HUES64 (cell line): Measurements from ENCODE around the gene ACAP2.
"Not testable (repeated sequence)": the region's sequence is repeated elsewhere in the genome, so short reads cannot be mapped to it uniquely, and the experiment has no call there.

ENCODE experiments used
- H3K27ac ChIP-seq: 2 replicates; pipeline ENCODE4 v1.7.0; 2013; ENCODE audit warnings: low read depth, low read length, inconsistent platforms
- H3K27me3 ChIP-seq: 2 replicates; pipeline ENCODE4 v1.6.1; 2013; ENCODE audit warnings: mild to moderate bottlenecking, low read length; ENCODE audit not compliant: insufficient read depth
- H3K36me3 ChIP-seq: 2 replicates; pipeline ENCODE4 v1.6.1; 2013; ENCODE audit warnings: mild to moderate bottlenecking, low read length; ENCODE audit not compliant: insufficient read depth
- H3K4me1 ChIP-seq: 2 replicates; pipeline ENCODE4 v1.6.1; 2013; ENCODE audit warnings: mild to moderate bottlenecking, low read length, moderate library complexity; ENCODE audit not compliant: insufficient read depth
- H3K4me3 ChIP-seq: 2 replicates; pipeline ENCODE4 v1.5.1; 2013; ENCODE audit warnings: mild to moderate bottlenecking, low read length, moderate library complexity
- H3K9ac ChIP-seq: 2 replicates; pipeline ENCODE4 v1.6.1; 2013; ENCODE audit warnings: mild to moderate bottlenecking, low read depth, low read length
- H3K9me3 ChIP-seq: 2 replicates; pipeline ENCODE4 v1.6.1; 2013; ENCODE audit warnings: low read depth, low read length; ENCODE audit not compliant: insufficient read depth
- WGBS: fragments of 150-250, 120-280 bp; methylation state at CpG from one replicate; pipeline ENCODE4 v1.1.7; 2013; ENCODE audit warnings: missing lambda C conversion rate; 5-methylcytosine and 5-hydroxymethylcytosine counted together

The ACAP2 gene

GRCh38 chr3:195337747-195338146, 105.1 kb downstream of the ACAP2 start:
- no peaks in the 10 kb centered on the region for H3K27me3 ChIP-seq
- H3K9me3 ChIP-seq: no peaks in the 10 kb centered on the region
- H3K9ac ChIP-seq: no peak overlapping the region
- no peak overlapping the region for H3K4me3 ChIP-seq
- H3K4me1 ChIP-seq: no peaks in the 10 kb centered on the region
- 90% methylated on average over 8 of the region's 8 CpGs for WGBS
- H3K36me3 ChIP-seq: peaks cover 10% of the 10 kb centered on the region; the same call in 1 of the 2 replicates
- H3K27ac ChIP-seq: no peak overlapping the region

GRCh38 chr3:195334967-195335366, 107.9 kb downstream of the ACAP2 start:
- Histone ChIP-seq H3K36me3 (peaks cover 16% of the 10 kb centered on the region; the same call in 1 of the 2 replicates), H3K27ac (no peak overlapping the region), H3K4me3 (no peak overlapping the region), H3K9ac (no peak overlapping the region), H3K4me1 (no peaks in the 10 kb centered on the region), H3K9me3 (no peaks in the 10 kb centered on the region), H3K27me3 (no peaks in the 10 kb centered on the region)
- WGBS: no CpG with 5 or more reads among the region's 1 CpG

GRCh38 chr3:195319060-195319459, 123.8 kb downstream of the ACAP2 start:
- Histone ChIP-seq H3K36me3 (peaks cover 37% of the 10 kb centered on the region), H3K27ac (no peak overlapping the region), H3K4me3 (no peak overlapping the region), H3K4me1 (no peaks in the 10 kb centered on the region), H3K9ac (no peak overlapping the region), H3K27me3 (no peaks in the 10 kb centered on the region), H3K9me3 (peaks cover 27% of the 10 kb centered on the region)
- 93% methylated on average over 5 of the region's 5 CpGs for WGBS

GRCh38 chr3:195312714-195313113, 130.1 kb downstream of the ACAP2 start:
- Histone ChIP-seq H3K9ac (no peak overlapping the region), H3K27me3 (no peaks in the 10 kb centered on the region), H3K4me3 (no peak overlapping the region), H3K4me1 (no peaks in the 10 kb centered on the region), H3K36me3 (peaks cover 1% of the 10 kb centered on the region; the same call in 1 of the 2 replicates), H3K9me3 (no peaks in the 10 kb centered on the region), H3K27ac (no peak overlapping the region)
- 93% methylated on average over 6 of the region's 6 CpGs for WGBS

GRCh38 chr3:195307711-195308110, 135.1 kb downstream of the ACAP2 start:
- no peak overlapping the region for H3K27ac ChIP-seq
- H3K9ac ChIP-seq: no peak overlapping the region
- H3K27me3 ChIP-seq: no peaks in the 10 kb centered on the region
- H3K4me3 ChIP-seq: no peak overlapping the region
- no peaks in the 10 kb centered on the region for H3K4me1 ChIP-seq
- no peaks in the 10 kb centered on the region for H3K9me3 ChIP-seq
- peaks cover 10% of the 10 kb centered on the region for H3K36me3 ChIP-seq

- Histone ChIP-seq H3K27ac (no peak overlapping the region), H3K4me3 (no peak overlapping the region), H3K27me3 (no peaks in the 10 kb centered on the region), H3K4me1 (no peaks in the 10 kb centered on the region), H3K9ac (no peak overlapping the region), H3K36me3 (peaks cover 23% of the 10 kb centered on the region), H3K9me3 (no peaks in the 10 kb centered on the region)
- 97% methylated on average over 4 of the region's 4 CpGs for WGBS
Measured at GRCh38 chr3:195306369-195306768, 136.5 kb downstream of the ACAP2 start.

GRCh38 chr3:195302431-195302830, 140.4 kb downstream of the ACAP2 start:
- H3K27ac ChIP-seq: no peak overlapping the region
- no peaks in the 10 kb centered on the region for H3K9me3 ChIP-seq
- H3K9ac ChIP-seq: no peak overlapping the region
- peaks cover 32% of the 10 kb centered on the region for H3K36me3 ChIP-seq
- H3K4me3 ChIP-seq: no peak overlapping the region
- H3K27me3 ChIP-seq: no peaks in the 10 kb centered on the region
- 98% methylated on average over 2 of the region's 3 CpGs for WGBS
- H3K4me1 ChIP-seq: no peaks in the 10 kb centered on the region

- Histone ChIP-seq H3K27me3 (no peaks in the 10 kb centered on the region), H3K27ac (no peak overlapping the region), H3K4me1 (no peaks in the 10 kb centered on the region), H3K4me3 (no peak overlapping the region), H3K9ac (no peak overlapping the region), H3K9me3 (no peaks in the 10 kb centered on the region), H3K36me3 (peaks cover 32% of the 10 kb centered on the region)
Measured at GRCh38 chr3:195297446-195297845, 145.4 kb downstream of the ACAP2 start.

GRCh38 chr3:195296662-195297061, 146.2 kb downstream of the ACAP2 start:
- no peaks in the 10 kb centered on the region for H3K27me3 ChIP-seq
- H3K4me3 ChIP-seq: no peak overlapping the region
- H3K27ac ChIP-seq: no peak overlapping the region
- H3K36me3 ChIP-seq: peaks cover 32% of the 10 kb centered on the region
- no peak overlapping the region for H3K9ac ChIP-seq
- no CpG with 5 or more reads among the region's 1 CpG for WGBS
- no peaks in the 10 kb centered on the region for H3K9me3 ChIP-seq
- no peaks in the 10 kb centered on the region for H3K4me1 ChIP-seq

- no CpG with 5 or more reads among the region's 1 CpG for WGBS
- peaks cover 67% of the 10 kb centered on the region for H3K36me3 ChIP-seq
- no peaks in the 10 kb centered on the region for H3K4me1 ChIP-seq
Measured at GRCh38 chr3:195291121-195291520, 151.7 kb downstream of the ACAP2 start.

GRCh38 chr3:195290643-195291042, 152.2 kb downstream of the ACAP2 start:
- WGBS: 96% methylated on average over 5 of the region's 5 CpGs
- not testable (repeated sequence) for H3K9me3 ChIP-seq, H3K27me3 ChIP-seq, H3K4me1 ChIP-seq, H3K9ac ChIP-seq, H3K4me3 ChIP-seq, H3K27ac ChIP-seq
- peaks cover 71% of the 10 kb centered on the region for H3K36me3 ChIP-seq

More at GRCh38 chr3:195291121-195291520, 151.7 kb downstream of the ACAP2 start:
- Histone ChIP-seq H3K9me3 (no peaks in the 10 kb centered on the region), H3K27me3 (no peaks in the 10 kb centered on the region), H3K9ac (no peak overlapping the region), H3K27ac (no peak overlapping the region), H3K4me3 (no peak overlapping the region)

GRCh38 chr3:195286115-195286872, 156.5 kb downstream of the ACAP2 start:
- H3K27ac ChIP-seq: no peak overlapping the region
- no peak overlapping the region for H3K9ac ChIP-seq
- H3K27me3 ChIP-seq: no peaks in the 10 kb centered on the region

More at GRCh38 chr3:195286115-195286872, 156.5 kb downstream of the ACAP2 start:
- H3K9me3 ChIP-seq: no peaks in the 10 kb centered on the region
- H3K4me3 ChIP-seq: no peak overlapping the region
- no peaks in the 10 kb centered on the region for H3K4me1 ChIP-seq
- H3K36me3 ChIP-seq: peaks cover 74% of the 10 kb centered on the region
- WGBS: 71% methylated on average over 4 of the region's 4 CpGs
